Cardiac muscle cell (in vitro differentiated cells and primary cell): ENCODE data around the gene PLP2. TPM values are rescaled to one million over a fixed set of nuclear protein-coding genes. Genes with fewer than 3 reads are reported as not detected.
A peak's percentile ranks its signal among the peaks of the same experiment; 100 is the strongest.

ENCODE experiments used
- DNase-seq, 2 donors: peaks; one replicate each; pipeline versions ENCODE4 v3.0.0 to v3.0.0-alpha.2; 2010 to 2017; ENCODE audit warnings: low read depth in 1 of 2, low spot score in 1 of 2
- H3K27ac ChIP-seq: fragments of 200-600 bp; sonication (generic); 2 replicates; pipeline ENCODE4 v1.5.1; 2016
- H3K27me3 ChIP-seq: fragments of 200-600 bp; sonication (generic); 2 replicates; pipeline ENCODE4 v1.6.0; 2016; ENCODE audit warnings: control low read depth
- H3K36me3 ChIP-seq: fragments of 200-600 bp; sonication (generic); 2 replicates; pipeline ENCODE4 v1.5.1; 2016; ENCODE audit warnings: control low read depth
- H3K4me1 ChIP-seq: fragments of 200-600 bp; sonication (generic); 2 replicates; pipeline ENCODE4 v1.8.1; 2017; ENCODE audit warnings: low read depth, mild to moderate bottlenecking, mixed run types
- H3K4me3 ChIP-seq: fragments of 200-600 bp; sonication (generic); 2 replicates; pipeline ENCODE4 v1.5.1; 2016; ENCODE audit warnings: mild to moderate bottlenecking
- H3K9me3 ChIP-seq: fragments of 200-600 bp; sonication (generic); 2 replicates; pipeline ENCODE4 v1.5.1; 2017; ENCODE audit warnings: low read depth, mild to moderate bottlenecking, control low read depth
- CTCF ChIP-seq: IDR thresholded peaks from 2 replicates; pipeline ENCODE4 v1.5.1; 2012; ENCODE audit warnings: low read depth, mild to moderate bottlenecking, low read length
- polyA plus RNA-seq: library from polyadenylated mRNA; unstranded; fragments of >200 nt; fragmentation: Nextera tagmentation; extraction: Ambion mirVana; gene quantifications from 2 replicates; pipeline ENCODE4 v1.2.1, GENCODE V29; 2016
- total RNA-seq: library from RNA; depleted of rRNA; stranded (reverse); fragments of >200 nt; gene quantifications from 2 replicates; pipeline ENCODE4 v1.2.3, GENCODE V29; 2016

PLP2 gene
- total and polyA plus RNA-seq, 2 experiments from 2014 or later, result 12.4 to 34.6 TPM

- peak; percentile 91 for DNase-seq
- no peak for TF ChIP-seq CTCF
- H3K27me3 ChIP-seq, result peaks cover 13% of the 10 kb centered on the region
- no peak within 1 kb of the TSS for H3K4me3 ChIP-seq
- peaks cover 2% of the 10 kb centered on the region for H3K4me1 ChIP-seq
- peak within 1 kb of the TSS; percentile 85 for H3K27ac ChIP-seq
- peaks cover 3% of the 10 kb centered on the region for H3K9me3 ChIP-seq
- no peaks in the 10 kb centered on the region for H3K36me3 ChIP-seq
These were observed 28.4 kb downstream of the PLP2 start, which contains the start of gene SYP for GRCh38 chrX:49199906-49200771. Gene SYP (minus strand): TSS chrX:49200193. CDS start chrX:49200186, 7 bp downstream.

GRCh38 chrX:49202022-49202421, 30.3 kb downstream of the PLP2 start:
- H3K36me3 ChIP-seq, result no peaks in the 10 kb centered on the region
- H3K27ac ChIP-seq, result no peak overlapping the region
- peaks cover 2% of the 10 kb centered on the region for H3K4me1 ChIP-seq
- H3K4me3 ChIP-seq, result no peak overlapping the region
- DNase-seq, result no peak
- H3K9me3 ChIP-seq, result peaks cover 3% of the 10 kb centered on the region
- TF ChIP-seq CTCF, result no peak
- peaks cover 13% of the 10 kb centered on the region for H3K27me3 ChIP-seq

GRCh38 chrX:49203536-49203935, 31.8 kb downstream of the PLP2 start:
- Histone ChIP-seq H3K4me3 (no peak overlapping the region), H3K4me1 (peaks cover 2% of the 10 kb centered on the region), H3K36me3 (no peaks in the 10 kb centered on the region), H3K9me3 (no peaks in the 10 kb centered on the region), H3K27ac (no peak overlapping the region), H3K27me3 (peaks cover 13% of the 10 kb centered on the region)
- no peak for DNase-seq
- TF ChIP-seq CTCF, result no peak

GRCh38 chrX:49204017-49204416, 32.3 kb downstream of the PLP2 start:
- Histone ChIP-seq H3K27ac (no peak overlapping the region), H3K9me3 (no peaks in the 10 kb centered on the region), H3K4me3 (no peak overlapping the region), H3K4me1 (peaks cover 2% of the 10 kb centered on the region), H3K36me3 (no peaks in the 10 kb centered on the region), H3K27me3 (peaks cover 8% of the 10 kb centered on the region)
- no peak for DNase-seq
- TF ChIP-seq CTCF, result no peak

GRCh38 chrX:49204709-49205108, 33.0 kb downstream of the PLP2 start:
- Histone ChIP-seq H3K9me3 (no peaks in the 10 kb centered on the region), H3K4me3 (no peak overlapping the region), H3K27ac (no peak overlapping the region), H3K27me3 (peaks cover 1% of the 10 kb centered on the region), H3K4me1 (peaks cover 2% of the 10 kb centered on the region), H3K36me3 (no peaks in the 10 kb centered on the region)
- TF ChIP-seq CTCF, result no peak
- no peak for DNase-seq
